Prostate gland (tissue), 2 donors: ENCODE data around the gene FAM234A. TPM values are rescaled to one million over a fixed set of nuclear protein-coding genes. Genes with fewer than 3 reads are reported as not detected.

Experiments
- DNase-seq: peaks from one replicate; pipeline ENCODE4 v3.0.0-alpha.2; 2019; ENCODE audit warnings: low spot score
- H3K27ac ChIP-seq, 2 donors: fragments of 200-600 bp; sonication (generic); 2 replicates each; pipeline ENCODE4 v1.5.1; 2017 to 2019
- H3K27me3 ChIP-seq: fragments of 200-600 bp; sonication (generic); replicated peaks from 2 replicates; pipeline ENCODE4 v1.5.1; 2019; ENCODE audit not compliant: insufficient read depth
- H3K36me3 ChIP-seq, 2 donors: fragments of 200-600 bp; sonication (generic); 1 replicate in 1 of 2; 2 replicates in 1 of 2; pipeline versions ENCODE4 v1.5.1 to v1.8.1; 2017 to 2019
- H3K4me1 ChIP-seq: fragments of 200-600 bp; sonication (generic); replicated peaks from 2 replicates; pipeline ENCODE4 v1.5.1; 2019
- H3K4me3 ChIP-seq, 2 donors: fragments of 200-600 bp; sonication (generic); 2 replicates each; pipeline ENCODE4 v1.5.1; 2017 to 2019
- H3K9me3 ChIP-seq: fragments of 200-600 bp; sonication (generic); 2 replicates; pipeline ENCODE4 v1.5.1; 2017
- POLR2A ChIP-seq: fragments of 450-650 bp; IDR thresholded peaks from one replicate; pipeline ENCODE4 v1.6.1; 2016; ENCODE audit warnings: antibody characterized with exemption, mild to moderate bottlenecking
- POLR2AphosphoS5 ChIP-seq: sonication (generic); formaldehyde crosslinking; IDR thresholded peaks from one replicate; pipeline ENCODE4 v1.6.1; 2017; ENCODE audit warnings: antibody characterized with exemption
- WGBS: methylation state at CpG from one replicate; pipeline ENCODE4 v1.1.5; 2018; 5-methylcytosine and 5-hydroxymethylcytosine counted together
- intact Hi-C: fragments of 100-400 bp; cut with DNase I; formaldehyde crosslinking; loops from one replicate; pipeline ENCODE4 v1.14.2; 2022
- total RNA-seq, 2 donors: library from RNA; depleted of rRNA; stranded (reverse); fragments of >200 nt; gene quantifications; one replicate each; pipeline ENCODE4 v1.1.0, GENCODE V29; 2016
- TF ChIP-seq, protein P1 (sequence below), 4 experiments: fragments of 200-600 bp in 2 of 4; fragments of 450-650 bp in 2 of 4; sonication (generic) in 2 of 4; IDR thresholded peaks; 1 replicate in 3 of 4; 2 replicates in 1 of 4; pipeline ENCODE4 v1.5.1; 2016 to 2019; ENCODE audit warnings: antibody characterized with exemption in 4 of 4, mild to moderate bottlenecking in 2 of 4, moderate library complexity in 2 of 4

FAM234A gene
- total RNA-seq, 2 donors from 2014 or later, result 83.8 to 114 TPM

- intact Hi-C loops, result no loop called here
- Histone ChIP-seq H3K4me3 (no peak overlapping the region), H3K4me1 (no peaks in the 10 kb centered on the region), H3K27ac (no peak overlapping the region), H3K36me3 (no peaks in the 10 kb centered on the region), H3K9me3 (no peaks in the 10 kb centered on the region), H3K27me3 (no peaks in the 10 kb centered on the region)
- no peak for TF ChIP-seq POLR2A
- TF ChIP-seq, protein P1, sequence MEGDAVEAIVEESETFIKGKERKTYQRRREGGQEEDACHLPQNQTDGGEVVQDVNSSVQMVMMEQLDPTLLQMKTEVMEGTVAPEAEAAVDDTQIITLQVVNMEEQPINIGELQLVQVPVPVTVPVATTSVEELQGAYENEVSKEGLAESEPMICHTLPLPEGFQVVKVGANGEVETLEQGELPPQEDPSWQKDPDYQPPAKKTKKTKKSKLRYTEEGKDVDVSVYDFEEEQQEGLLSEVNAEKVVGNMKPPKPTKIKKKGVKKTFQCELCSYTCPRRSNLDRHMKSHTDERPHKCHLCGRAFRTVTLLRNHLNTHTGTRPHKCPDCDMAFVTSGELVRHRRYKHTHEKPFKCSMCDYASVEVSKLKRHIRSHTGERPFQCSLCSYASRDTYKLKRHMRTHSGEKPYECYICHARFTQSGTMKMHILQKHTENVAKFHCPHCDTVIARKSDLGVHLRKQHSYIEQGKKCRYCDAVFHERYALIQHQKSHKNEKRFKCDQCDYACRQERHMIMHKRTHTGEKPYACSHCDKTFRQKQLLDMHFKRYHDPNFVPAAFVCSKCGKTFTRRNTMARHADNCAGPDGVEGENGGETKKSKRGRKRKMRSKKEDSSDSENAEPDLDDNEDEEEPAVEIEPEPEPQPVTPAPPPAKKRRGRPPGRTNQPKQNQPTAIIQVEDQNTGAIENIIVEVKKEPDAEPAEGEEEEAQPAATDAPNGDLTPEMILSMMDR (IDR thresholded peaks at IDR 0.05), result no peak
- no peak for TF ChIP-seq POLR2AphosphoS5
- WGBS, result 96% methylated on average over 10 of the region's 13 CpGs
- DNase-seq, result no peak
Measured at GRCh38 chr16:301950-302349, 67.3 kb downstream of the FAM234A start.

- Histone ChIP-seq H3K27me3 (no peaks in the 10 kb centered on the region), H3K4me3 (no peak overlapping the region), H3K27ac (no peak overlapping the region), H3K9me3 (no peaks in the 10 kb centered on the region), H3K36me3 (no peaks in the 10 kb centered on the region), H3K4me1 (no peaks in the 10 kb centered on the region)
- TF ChIP-seq, protein P1 (IDR thresholded peaks at IDR 0.05), result no peak
- TF ChIP-seq POLR2AphosphoS5 (no peak), POLR2A (no peak)
- intact Hi-C loops, result no loop called here
- WGBS, result 89% methylated on average over 43 of the region's 43 CpGs
- no peak for DNase-seq
Measured at GRCh38 chr16:303760-304505, 69.3 kb downstream of the FAM234A start.

GRCh38 chr16:305916-306626 is 71.5 kb downstream of the FAM234A start:
- H3K4me3 ChIP-seq, result no peak overlapping the region
- H3K4me1 ChIP-seq, result no peaks in the 10 kb centered on the region
- DNase-seq, result no peak
- 69% methylated on average over 19 of the region's 19 CpGs for WGBS
- intact Hi-C loops, result no loop called here
- no peaks in the 10 kb centered on the region for H3K36me3 ChIP-seq
- H3K27ac ChIP-seq, result no peak overlapping the region
- TF ChIP-seq, protein P1 (IDR thresholded peaks at IDR 0.05), result no peak
- TF ChIP-seq POLR2AphosphoS5 (no peak), POLR2A (no peak)
- no peaks in the 10 kb centered on the region for H3K9me3 ChIP-seq
- no peaks in the 10 kb centered on the region for H3K27me3 ChIP-seq

- H3K9me3 ChIP-seq, result no peaks in the 10 kb centered on the region
- H3K27me3 ChIP-seq, result no peaks in the 10 kb centered on the region
- 78% methylated on average over 17 of the region's 17 CpGs for WGBS
- TF ChIP-seq, protein P1 (IDR thresholded peaks at IDR 0.05), result no peak
- TF ChIP-seq POLR2A, result no peak
- TF ChIP-seq POLR2AphosphoS5, result no peak
- intact Hi-C loops, result no loop called here
- H3K4me3 ChIP-seq, result no peak overlapping the region
- no peaks in the 10 kb centered on the region for H3K4me1 ChIP-seq
- no peaks in the 10 kb centered on the region for H3K36me3 ChIP-seq
- no peak for DNase-seq
- H3K27ac ChIP-seq, result no peak overlapping the region
Measured at GRCh38 chr16:306911-307370, 72.3 kb downstream of the FAM234A start.
